Tibial nerve (tissue), 4 donors: Measurements from ENCODE around the gene ENO1.

Experiments
- CTCF ChIP-seq, 5 experiments: fragments of 200-600 bp in 3 of 5; fragments of 450-650 bp in 2 of 5; sonication (generic) in 3 of 5; IDR thresholded peaks; one replicate each; pipeline ENCODE4 v1.5.1; 2016 to 2019; ENCODE audit warnings: antibody characterized with exemption in 5 of 5, mild to moderate bottlenecking in 3 of 5, moderate library complexity in 2 of 5
- EP300 ChIP-seq, 2 donors: sonication (generic); formaldehyde crosslinking; IDR thresholded peaks; one replicate each; pipeline ENCODE4 v1.6.1; 2017; ENCODE audit warnings: antibody characterized with exemption in 2 of 2, mild to moderate bottlenecking in 1 of 2
- POLR2A ChIP-seq, 2 donors: fragments of 450-650 bp; IDR thresholded peaks; one replicate each; pipeline ENCODE4 v1.6.1; 2017; ENCODE audit warnings: antibody characterized with exemption in 2 of 2, mild to moderate bottlenecking in 2 of 2, moderate library complexity in 2 of 2

GRCh38 chr1:8823295-8823664 is 55.2 kb downstream of the ENO1 start:
- TF ChIP-seq CTCF (IDR thresholded peaks at IDR 0.05), result no peak
- no peak for TF ChIP-seq EP300 (IDR thresholded peaks at IDR 0.05)
- TF ChIP-seq POLR2A (IDR thresholded peaks at IDR 0.05), result no peak
